DOHH2 (cell line): ENCODE results near the gene PPP2R5E.

Experiments
- H3F3A ChIP-seq: fragments of 200-600 bp; sonication (generic), shearing (Covaris generic); 2 replicates; pipeline ENCODE4 v1.6.0; 2016; ENCODE audit warnings: antibody characterized with exemption, mild to moderate bottlenecking; ENCODE audit not compliant: control insufficient read depth, insufficient read depth
- H3K27ac ChIP-seq: fragments of 200-600 bp; sonication (generic); 2 replicates; pipeline ENCODE4 v1.5.1; 2014; ENCODE audit warnings: low read depth, mild to moderate bottlenecking, low read length, moderate library complexity
- H3K27me3 ChIP-seq: fragments of 200-600 bp; sonication (generic); 2 replicates; pipeline ENCODE4 v1.6.1; 2014; ENCODE audit warnings: mild to moderate bottlenecking, low read length, mixed read lengths; ENCODE audit not compliant: control insufficient read depth
- H3K36me3 ChIP-seq: fragments of 200-600 bp; sonication (generic); 2 replicates; pipeline ENCODE4 v1.6.1; 2014; ENCODE audit warnings: mild to moderate bottlenecking, low read length, moderate library complexity, mixed read lengths; ENCODE audit not compliant: control insufficient read depth
- H3K4me1 ChIP-seq: fragments of 200-600 bp; sonication (generic); 2 replicates; pipeline ENCODE4 v1.6.1; 2014; ENCODE audit warnings: mild to moderate bottlenecking, low read length, mixed read lengths; ENCODE audit not compliant: control insufficient read depth
- H3K4me2 ChIP-seq: fragments of 200-600 bp; sonication (generic); 2 replicates; pipeline ENCODE4 v1.6.0; 2014; ENCODE audit warnings: mild to moderate bottlenecking, low read length, moderate library complexity
- H3K4me3 ChIP-seq: fragments of 200-600 bp; sonication (generic); 2 replicates; pipeline ENCODE4 v1.5.1; 2014; ENCODE audit warnings: mild to moderate bottlenecking, low read length, mixed read lengths
- H3K79me2 ChIP-seq: fragments of 200-600 bp; sonication (generic); 2 replicates; pipeline ENCODE4 v1.6.1; 2014; ENCODE audit warnings: mild to moderate bottlenecking, low read length, mixed read lengths; ENCODE audit not compliant: control insufficient read depth
- H3K9me2 ChIP-seq: fragments of 200-600 bp; sonication (generic); replicated peaks from 2 replicates; pipeline ENCODE4 v1.6.1; 2014; ENCODE audit warnings: mild to moderate bottlenecking, low read length, mixed read lengths; ENCODE audit not compliant: control insufficient read depth
- H3K9me3 ChIP-seq: fragments of 200-600 bp; sonication (generic); 2 replicates; pipeline ENCODE4 v1.6.1; 2014; ENCODE audit warnings: antibody characterized with exemption, low read length, mixed read lengths; ENCODE audit not compliant: control insufficient read depth, insufficient read depth
- H4K20me1 ChIP-seq: fragments of 200-600 bp; sonication (generic); 2 replicates; pipeline ENCODE4 v1.6.0; 2014; ENCODE audit warnings: low read depth, mild to moderate bottlenecking, antibody characterized with exemption, low read length, moderate library complexity; ENCODE audit not compliant: control insufficient read depth, insufficient read depth
- CTCF ChIP-seq: fragments of 200-600 bp; sonication (generic); IDR thresholded peaks from one replicate; pipeline ENCODE4 v1.5.1; 2014; ENCODE audit warnings: antibody characterized with exemption, mild to moderate bottlenecking, low read depth, low read length; ENCODE audit not compliant: poor library complexity, severe bottlenecking
- EZH2phosphoT487 ChIP-seq: fragments of 200-600 bp; sonication (generic); IDR thresholded peaks from 2 replicates; pipeline ENCODE4 v1.6.1; 2017; ENCODE audit warnings: borderline replicate concordance, mild to moderate bottlenecking, antibody characterized with exemption, low read length, moderate library complexity, mixed read lengths

The PPP2R5E gene

DNA sequence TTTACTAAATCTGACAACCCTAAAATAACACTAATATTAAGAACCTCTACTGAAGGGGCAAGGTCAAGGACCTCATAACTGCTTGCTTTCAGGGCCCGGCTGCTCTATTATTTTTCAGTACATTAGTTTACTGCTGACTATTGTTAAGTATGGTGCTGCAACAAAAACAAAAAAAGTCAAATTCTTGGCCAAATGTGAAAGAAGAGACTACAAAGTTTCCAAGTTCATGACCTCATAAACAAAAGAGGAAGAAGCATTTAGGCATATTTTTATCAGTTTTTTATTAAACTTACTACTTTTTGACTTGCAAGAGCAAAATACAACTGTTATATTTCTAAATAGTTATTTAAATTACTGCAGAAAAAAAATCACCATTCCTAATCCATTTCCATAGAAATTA is 114.7 kb downstream of the PPP2R5E start:
- TF ChIP-seq CTCF (no peak), EZH2phosphoT487 (no peak)
- Histone ChIP-seq H3K79me2 (peaks cover 23% of the 10 kb centered on the region), H3K4me2 (no peak overlapping the region), H3K27ac (no peak overlapping the region), H3K27me3 (no peaks in the 10 kb centered on the region), H3K9me2 (no peaks in the 10 kb centered on the region), H4K20me1 (no peaks in the 10 kb centered on the region; the same call in 1 of the 2 replicates), H3K36me3 (no peaks in the 10 kb centered on the region), H3K4me3 (no peak overlapping the region), H3K9me3 (no peaks in the 10 kb centered on the region), H3F3A (peaks cover 4% of the 10 kb centered on the region; the same call in 1 of the 2 replicates), H3K4me1 (no peaks in the 10 kb centered on the region)

DNA sequence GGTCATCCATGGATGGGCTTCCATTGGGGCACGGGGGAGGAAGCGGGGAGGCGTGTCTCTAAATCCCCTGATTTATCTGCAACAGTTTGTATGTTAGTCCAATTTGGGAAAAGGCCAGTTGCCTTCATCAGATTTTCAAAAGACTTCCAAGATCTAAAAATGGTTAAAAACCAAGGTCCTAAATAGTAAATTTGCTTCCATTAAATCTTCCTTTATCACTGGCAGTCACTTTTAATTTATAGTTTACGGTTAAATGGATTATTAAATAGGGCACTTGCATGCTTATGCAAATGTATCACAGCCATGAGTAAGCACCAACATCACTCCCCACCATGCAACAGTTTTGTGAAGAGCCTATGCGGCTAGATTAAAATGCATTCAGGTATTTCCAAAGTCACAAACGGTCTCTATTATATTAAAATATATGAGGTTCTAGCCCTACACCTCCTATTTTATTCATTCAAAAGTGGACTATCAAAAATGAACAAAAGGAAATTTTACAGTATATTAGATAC is 116.3 kb downstream of the PPP2R5E start:
- Histone ChIP-seq H3K4me3 (no peak overlapping the region), H3K4me2 (no peak overlapping the region), H3K27ac (no peak overlapping the region), H3F3A (no peaks in the 10 kb centered on the region; the same call in 1 of the 2 replicates), H3K4me1 (no peaks in the 10 kb centered on the region), H3K9me3 (no peaks in the 10 kb centered on the region), H3K9me2 (no peaks in the 10 kb centered on the region), H3K79me2 (peaks cover 17% of the 10 kb centered on the region), H3K36me3 (no peaks in the 10 kb centered on the region; the same call in 1 of the 2 replicates), H4K20me1 (no peaks in the 10 kb centered on the region), H3K27me3 (no peaks in the 10 kb centered on the region)
- TF ChIP-seq CTCF, result no peak
- TF ChIP-seq EZH2phosphoT487, result no peak

DNA sequence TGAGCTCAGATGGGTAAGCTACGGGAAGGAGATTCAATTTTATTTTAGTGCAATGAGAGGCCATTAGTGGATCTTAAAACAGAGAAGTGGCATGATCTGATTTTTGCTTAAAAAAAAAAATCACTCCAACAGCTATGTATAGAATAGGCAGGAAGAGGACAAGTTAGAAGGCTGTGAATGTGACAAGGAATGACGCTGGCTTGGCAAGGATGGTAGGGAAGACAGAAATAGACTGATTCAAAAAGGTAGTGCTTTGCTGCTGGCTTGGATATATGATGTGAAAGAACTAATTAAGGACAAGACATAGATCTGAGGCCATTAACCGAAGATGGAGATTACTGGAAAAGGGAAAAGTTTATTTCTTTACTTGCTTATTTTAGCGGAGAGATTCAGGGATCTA is 119.3 kb downstream of the PPP2R5E start:
- Histone ChIP-seq H3F3A (no peaks in the 10 kb centered on the region), H3K4me3 (no peak overlapping the region), H4K20me1 (no peaks in the 10 kb centered on the region), H3K79me2 (peaks cover 14% of the 10 kb centered on the region), H3K27me3 (no peaks in the 10 kb centered on the region), H3K9me3 (no peaks in the 10 kb centered on the region), H3K27ac (no peak overlapping the region), H3K4me2 (no peak overlapping the region), H3K9me2 (no peaks in the 10 kb centered on the region), H3K36me3 (peaks cover 17% of the 10 kb centered on the region), H3K4me1 (no peaks in the 10 kb centered on the region)
- TF ChIP-seq CTCF (no peak), EZH2phosphoT487 (no peak)
